Measurements from ENCODE around the gene AJAP1.

The AJAP1 gene

DNA sequence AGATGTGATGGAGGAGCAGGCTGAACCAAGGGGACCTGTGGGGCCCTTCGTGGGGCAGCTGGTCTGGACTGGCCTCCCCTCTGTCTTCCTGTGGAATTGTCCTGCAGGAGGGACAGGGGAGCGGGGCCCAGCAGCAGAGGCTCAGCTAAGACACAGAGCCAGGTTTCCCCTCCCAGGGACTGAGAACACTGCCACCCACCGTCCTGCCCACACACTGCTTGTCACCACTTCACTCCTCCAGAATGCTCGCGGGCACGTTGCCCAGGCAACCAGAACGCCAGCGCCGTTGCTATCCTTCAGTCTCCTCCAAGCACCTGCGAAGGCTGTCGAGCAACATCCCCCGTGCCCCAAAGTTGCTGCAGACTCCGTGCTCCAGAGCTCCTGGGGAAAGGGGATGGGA, 46.4 kb downstream of the AJAP1 start:
- DNase-seq (ENCODE audit: low read depth, low spot score) = no peak

DNA sequence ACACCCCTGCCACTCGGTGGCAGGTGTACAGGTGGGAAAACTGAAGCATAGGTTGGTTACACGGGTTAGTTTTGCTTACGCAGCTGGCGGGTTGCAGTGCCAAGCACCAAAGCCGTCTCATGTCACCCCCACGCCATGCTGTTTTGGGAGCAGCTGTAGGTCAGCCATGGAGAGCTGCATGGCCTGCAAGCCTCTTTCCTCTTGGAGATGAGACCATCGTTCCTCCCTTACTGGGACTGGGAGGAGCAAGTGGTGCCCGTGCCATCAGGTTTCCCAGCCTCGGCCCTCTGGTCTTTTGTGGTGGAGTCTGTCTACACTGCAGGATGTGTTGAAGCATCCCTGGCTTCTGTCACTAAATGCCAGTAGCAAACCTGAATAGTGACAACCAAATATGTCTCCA, 46.9 kb downstream of the AJAP1 start:
- no peak for DNase-seq (ENCODE audit: low read depth, low spot score)

DNA sequence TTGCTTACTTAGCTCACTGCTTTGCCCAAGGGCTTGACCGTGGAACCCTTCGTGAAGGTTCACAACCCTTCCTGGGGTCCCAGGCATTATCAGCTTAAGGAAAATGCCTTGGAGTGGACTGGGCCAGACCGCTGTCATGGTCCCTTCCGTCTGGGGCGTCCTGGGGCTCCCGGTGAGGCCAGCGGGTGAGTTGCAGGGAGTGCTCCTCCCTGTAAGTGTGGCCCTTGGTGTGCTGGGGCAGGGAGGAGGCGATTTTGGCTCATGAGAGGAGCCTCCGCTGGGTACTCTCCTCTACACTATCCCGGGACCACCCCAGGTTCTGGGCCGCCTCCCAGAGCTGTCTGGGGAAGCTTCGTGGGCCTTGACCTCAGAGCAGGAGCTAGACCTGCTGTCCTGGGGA, 48.1 kb downstream of the AJAP1 start:
- DNase-seq (ENCODE audit: low read depth, low spot score) = no peak

DNA sequence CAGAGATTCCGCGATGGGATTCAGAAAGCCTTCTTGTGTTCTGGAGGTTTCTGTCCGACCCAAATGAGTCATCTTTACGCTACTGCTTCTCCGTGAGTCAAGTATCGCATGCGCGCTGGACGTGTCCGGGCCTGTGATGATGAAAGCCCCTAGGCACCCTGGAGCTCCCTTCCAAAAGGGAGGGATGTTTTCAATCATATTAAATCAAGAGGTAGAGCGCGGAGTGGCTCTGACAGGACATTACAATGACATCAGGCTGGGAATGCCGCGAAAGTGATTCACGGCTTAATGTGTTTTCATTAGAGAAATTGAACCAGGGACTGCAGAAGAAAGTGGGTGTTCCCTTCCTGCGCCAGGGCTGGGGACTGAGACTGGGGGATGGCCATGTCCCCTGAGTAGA, 48.5 kb downstream of the AJAP1 start:
- DNase-seq (ENCODE audit: low read depth, low spot score) = no peak

DNA sequence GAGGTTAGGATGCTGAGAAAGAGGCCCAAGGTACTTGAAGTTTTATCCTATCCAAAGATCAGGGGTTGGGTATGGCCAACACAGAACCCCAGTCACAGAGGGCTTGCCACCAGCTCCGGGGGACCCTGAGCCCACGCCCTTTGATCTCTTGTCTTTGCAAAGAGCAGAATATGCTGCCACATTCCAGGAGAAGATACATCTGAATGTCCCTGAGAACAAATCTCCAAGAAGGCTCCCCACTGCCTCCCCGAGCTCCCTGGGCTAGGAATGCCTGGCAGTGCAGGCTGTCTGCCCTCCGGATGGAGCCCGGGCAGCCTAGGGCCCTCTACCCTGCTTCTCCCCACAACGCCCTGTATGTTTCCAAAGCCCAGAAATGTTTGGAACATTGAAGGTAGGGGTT, 49.2 kb downstream of the AJAP1 start:
- DNase-seq (ENCODE audit: low read depth, low spot score) = no peak

DNA sequence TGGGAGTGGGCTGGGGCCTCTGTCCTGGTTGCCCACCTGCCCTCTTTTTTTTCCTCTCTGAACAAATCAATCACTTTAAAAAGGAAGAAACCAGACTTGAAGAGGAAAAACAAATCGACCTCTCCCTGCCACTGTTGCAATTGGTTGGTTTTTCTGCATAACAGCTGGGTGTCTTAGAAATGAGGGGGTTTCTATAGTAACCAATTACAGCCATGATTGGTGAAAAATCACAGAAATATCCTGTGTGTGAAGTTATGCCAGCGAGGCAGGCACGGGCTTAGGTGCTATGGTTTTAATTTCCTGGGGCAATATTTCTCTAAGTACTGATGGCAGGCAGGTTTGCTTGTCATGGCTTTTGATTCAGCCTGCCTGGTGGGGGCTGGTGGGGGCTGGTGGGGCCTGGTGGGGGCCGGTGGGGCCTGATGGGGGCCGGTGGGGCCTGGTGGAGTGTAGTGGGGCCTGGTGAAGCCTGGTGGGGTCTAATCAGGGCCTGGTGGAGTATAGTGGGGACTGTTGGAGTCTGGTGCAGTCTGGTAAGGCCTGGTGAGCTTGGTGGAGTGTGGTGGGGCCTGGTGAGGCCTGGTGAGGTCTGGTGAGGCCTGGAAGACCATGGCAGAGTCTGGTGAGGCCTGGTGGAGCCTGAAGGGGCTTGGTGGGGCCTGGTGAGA, 54.6 kb downstream of the AJAP1 start:
- DNase-seq (ENCODE audit: low read depth, low spot score) = no peak

DNA sequence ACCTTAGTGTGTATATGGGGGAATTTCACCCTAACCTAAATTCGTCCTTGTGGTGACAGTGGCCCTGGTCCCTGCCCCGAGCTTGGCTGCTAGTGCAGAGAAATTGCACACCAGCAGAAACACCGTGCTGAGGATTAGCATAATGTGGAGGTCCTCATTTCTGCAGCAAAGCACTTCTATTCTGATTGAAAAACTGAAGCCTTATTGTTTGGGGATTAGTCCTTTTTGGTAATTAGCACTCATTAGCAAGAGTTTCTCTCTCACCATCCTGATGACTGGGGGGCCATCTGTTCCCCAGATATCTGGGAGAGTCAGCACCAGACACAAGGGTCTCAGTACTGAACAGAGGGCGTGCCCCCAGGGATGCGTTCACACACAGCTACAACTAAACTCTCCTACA, 55.2 kb downstream of the AJAP1 start:
- DNase-seq (ENCODE audit: low read depth, low spot score) = no peak

DNA sequence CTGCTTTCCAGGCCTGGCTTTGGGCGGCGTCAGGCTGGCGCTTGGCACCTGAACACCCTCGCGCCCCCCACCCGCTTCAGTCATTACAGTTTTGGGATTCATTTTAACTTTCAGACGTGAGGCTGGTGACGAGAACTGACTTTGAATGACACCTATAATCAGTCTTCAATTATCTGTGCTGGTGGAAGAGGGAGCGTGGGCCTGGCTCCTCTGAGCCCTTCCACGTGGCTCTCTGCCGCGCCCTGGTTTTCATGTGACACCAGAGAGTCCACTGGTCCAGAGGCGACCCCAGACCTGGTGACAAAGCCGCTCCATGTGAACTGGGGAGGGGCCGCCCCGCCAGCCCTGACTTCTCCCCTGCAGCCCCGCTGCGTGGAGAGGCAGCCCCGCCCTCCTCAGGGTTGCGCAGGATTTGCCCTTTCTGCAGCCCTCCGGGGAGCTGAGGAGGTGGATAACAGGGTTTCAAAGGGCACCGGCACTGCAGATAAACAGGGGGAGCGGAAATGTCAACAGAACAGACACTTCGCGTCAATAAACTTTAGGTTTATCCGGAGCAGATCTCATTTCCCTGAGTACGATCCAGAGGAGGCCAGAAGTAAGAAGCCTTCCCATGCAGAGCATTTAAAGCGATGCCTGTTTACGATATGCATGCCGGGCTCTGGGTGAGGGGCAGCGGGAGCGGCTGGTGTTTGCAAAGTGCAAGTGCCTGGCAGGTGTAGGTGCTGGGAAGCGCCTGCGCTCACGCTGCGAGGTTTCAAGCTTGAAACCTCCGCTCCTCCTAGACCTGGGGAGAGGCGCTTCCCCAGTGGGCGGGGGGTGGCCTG, 56.4 kb downstream of the AJAP1 start:
- DNase-seq (ENCODE audit: low read depth, low spot score) = no peak

DNA sequence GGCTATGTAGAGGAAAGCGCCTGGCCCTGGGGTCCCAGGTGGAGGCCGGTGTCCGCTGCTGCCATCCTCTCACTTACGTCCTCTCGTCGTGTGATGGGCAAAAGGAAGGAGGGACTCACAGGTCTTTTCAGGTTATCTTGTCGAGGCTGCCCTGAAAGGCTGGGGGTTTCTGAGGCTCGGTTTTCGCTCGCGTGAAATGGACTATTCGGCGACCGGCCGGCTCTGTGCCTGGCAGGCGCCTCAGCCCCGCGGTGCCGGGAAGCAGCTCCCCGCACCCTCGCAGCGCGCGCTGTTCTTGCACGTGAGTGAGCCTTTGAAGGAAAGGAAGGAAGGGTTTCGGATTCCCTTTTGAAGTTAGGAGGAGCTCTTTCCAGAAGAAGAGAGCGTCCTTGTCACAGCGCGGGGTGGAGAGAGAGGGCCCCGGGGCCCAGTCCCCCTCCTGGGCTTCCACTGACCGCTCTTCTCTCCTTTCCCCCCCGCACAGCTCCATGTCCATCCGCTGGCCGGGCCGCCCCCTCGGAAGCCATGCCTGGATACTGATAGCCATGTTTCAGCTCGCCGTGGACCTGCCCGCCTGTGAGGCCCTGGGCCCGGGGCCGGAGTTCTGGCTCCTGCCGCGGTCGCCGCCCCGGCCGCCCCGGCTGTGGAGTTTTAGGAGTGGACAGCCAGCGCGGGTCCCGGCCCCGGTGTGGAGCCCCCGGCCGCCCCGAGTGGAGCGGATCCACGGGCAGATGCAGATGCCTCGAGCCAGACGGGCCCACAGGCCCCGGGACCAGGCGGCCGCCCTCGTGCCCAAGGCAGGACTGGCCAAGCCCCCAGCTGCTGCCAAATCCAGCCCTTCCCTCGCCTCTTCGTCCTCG, 57.2 kb downstream of the AJAP1 start:
- DNase-seq (ENCODE audit: low read depth, low spot score) = no peak

DNA sequence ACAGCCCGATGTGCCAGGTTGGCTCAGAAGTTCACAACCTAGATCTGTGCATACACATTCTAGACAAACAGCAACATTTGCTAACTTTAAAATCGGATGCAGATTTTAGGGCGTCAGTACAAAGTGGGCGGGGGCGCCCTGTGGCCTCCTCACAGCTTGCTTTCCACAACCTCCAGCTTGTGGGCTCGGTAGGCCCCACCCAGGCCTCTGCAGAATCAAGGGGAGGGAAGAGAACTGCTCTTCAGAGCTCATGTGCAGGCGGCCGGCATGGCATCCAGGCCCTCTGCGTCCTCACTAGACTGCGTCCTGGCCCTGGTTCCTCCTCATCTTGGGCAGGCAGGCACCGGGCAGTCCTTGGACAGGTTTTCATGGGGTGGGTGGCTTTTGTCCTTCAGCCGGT, 59.3 kb downstream of the AJAP1 start:
- DNase-seq (ENCODE audit: low read depth, low spot score) = no peak

DNA sequence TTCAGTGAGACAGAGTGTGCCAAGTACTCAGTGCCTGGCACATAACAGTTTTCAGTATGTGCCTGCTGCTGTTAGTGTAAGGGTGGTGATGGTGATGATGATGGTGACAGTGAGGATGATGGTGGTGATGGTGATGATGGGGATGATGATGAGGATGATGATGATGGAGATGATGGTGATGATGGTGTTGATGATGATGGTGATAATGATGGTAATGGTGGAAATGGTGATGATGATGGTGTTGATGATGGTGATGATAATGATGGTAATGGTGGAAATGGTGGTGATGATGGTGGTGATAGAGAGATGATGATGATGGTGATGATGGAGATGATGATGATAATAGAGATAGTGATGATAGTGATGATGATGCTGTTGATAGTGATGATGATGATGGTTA, 62.0 kb downstream of the AJAP1 start:
- DNase-seq (ENCODE audit: low read depth, low spot score) = no peak

DNA sequence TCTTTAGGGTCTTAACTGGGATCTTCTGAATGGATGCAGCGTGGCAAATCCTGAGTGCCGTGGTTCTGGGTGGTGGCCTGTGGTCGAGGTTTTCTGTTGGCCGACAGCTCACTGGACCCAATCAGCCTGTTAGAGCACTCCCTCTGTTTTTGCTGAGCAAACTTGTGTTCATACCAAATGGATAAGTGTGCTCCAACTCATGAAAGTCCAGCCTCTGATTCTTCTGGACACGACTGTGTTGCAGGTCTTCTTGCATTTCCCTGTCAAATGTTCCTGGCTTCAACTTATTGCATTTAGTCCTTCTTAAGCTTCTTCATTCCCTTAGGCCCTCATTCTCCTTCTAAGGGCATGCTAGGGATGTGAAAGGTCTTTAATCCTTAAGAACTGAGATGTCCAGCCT, 63.7 kb downstream of the AJAP1 start:
- no peak for DNase-seq (ENCODE audit: low read depth, low spot score)

DNA sequence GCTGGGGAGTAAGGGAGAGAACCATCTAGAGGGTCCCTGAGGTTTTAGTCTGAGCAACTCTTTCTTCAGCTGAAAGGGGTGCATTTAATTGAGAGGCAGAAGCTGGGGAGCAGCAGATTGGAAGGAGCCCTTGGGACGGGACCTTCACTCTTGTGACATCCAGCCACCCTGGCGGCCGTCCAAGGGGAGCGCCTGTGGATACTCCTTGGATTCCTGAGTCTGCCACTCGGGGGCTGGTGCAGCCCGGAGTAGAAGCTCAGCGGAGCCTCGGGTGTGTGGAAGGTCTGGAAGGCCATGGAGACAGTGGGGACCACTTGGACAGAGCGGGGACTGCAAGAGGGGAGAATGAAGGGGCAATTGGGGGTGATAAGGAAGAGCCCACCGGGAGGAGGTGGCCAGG, 68.7 kb downstream of the AJAP1 start:
- DNase-seq (ENCODE audit: low read depth, low spot score) = no peak

DNA sequence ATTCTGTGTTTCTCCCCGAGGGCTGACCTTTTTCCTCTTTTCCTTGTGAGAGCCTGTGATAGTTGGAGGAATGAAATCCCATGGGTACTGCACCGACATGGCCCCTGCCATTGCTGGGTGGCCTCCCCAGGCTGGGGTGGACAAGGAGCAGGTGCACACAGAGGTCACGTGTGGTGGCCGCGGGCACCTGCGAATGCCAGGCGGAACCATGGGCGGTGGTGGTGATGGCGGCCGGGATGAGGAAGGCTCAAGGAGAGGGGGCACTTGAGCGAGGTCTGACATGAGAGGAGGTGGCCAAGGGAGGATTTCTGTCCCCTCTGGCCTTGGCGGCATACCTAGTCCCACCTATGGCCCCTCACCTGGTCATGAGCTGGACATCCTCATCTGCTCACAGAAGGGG, 69.6 kb downstream of the AJAP1 start:
- no peak for DNase-seq (ENCODE audit: low read depth, low spot score)

DNA sequence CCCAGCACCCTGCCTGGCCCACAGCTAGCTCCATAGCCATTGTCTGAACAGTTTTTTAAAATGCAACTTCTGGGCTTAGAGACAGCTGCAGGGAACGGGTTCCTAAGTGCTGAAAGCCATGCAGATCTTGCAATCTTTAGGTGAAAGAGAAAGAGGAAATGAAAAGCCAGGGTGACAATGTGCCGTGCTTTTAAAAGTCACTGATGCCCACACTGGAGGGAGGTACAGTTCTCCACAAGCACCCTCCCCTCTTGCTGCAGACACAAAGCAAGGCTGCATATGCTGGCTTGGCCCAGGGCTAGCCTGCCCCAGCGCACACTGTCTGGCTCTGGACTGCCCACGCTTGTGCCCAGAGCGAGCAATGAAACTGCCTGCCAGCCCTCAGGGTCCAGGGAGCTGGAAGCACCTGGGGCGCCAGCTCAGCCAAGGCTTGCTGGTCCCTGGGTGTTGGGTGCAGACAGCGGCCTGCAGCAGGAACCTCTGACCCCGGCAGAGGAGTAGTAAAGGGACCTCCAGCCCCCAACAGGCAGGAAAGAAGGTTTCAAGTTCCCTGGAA, 70.4 kb downstream of the AJAP1 start:
- no peak for DNase-seq (ENCODE audit: low read depth, low spot score)

DNA sequence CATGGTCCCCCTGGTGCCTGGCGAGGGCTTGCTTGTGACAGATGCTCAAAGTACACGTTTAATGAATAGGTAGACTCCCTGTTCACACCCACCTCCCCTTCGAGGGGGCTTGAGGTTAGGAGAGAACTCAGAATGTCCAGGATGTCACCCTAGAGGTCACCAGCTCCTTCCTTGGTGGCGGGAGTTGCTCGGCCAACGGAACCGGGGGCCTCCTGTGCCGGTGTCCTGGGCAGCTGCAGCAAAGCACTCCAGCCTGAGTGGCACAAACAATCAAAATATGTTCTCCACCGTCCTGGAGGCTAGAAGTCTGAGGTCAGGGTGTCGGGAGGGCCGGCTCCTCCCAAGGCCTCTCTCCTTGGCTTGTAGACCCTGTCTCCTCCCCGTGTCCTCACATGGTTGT, 71.0 kb downstream of the AJAP1 start:
- DNase-seq (ENCODE audit: low read depth, low spot score) = no peak

DNA sequence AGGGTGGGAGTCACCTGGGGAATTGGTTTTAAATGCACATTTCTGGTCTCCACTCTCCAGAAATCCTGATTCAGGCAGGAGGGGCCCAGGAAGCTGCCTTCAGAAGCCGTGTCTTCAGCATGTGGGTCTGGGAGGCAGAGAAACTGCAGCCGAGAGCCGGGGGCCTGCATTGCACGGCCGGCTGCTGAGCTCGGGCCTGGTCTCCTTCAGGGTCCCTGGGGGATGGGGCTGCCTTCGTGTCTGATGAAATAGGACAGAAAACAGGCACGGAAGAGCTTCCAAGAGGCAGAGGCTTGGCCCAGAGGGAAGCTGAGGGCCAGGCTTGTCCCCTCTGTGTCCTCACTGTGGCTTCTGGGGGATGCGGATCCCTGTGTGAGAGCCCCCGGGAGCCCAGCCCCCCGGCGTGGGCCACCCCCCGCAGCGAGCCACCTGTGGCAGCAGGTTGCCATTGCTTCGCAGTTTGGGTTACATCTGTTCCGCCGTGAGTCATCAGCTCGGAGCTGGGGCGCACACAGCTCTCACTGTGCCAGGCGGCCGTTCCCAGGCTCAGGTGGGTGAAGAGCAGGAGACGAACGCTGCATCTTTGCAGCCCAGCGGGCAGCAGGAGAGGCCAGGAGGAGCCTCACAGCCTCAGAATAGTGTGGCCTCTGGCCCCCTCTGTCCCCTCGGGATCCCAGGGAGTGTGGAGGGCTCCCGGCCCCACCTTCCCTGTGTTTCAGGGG, 72.4 kb downstream of the AJAP1 start:
- DNase-seq (ENCODE audit: low read depth, low spot score) = no peak

DNA sequence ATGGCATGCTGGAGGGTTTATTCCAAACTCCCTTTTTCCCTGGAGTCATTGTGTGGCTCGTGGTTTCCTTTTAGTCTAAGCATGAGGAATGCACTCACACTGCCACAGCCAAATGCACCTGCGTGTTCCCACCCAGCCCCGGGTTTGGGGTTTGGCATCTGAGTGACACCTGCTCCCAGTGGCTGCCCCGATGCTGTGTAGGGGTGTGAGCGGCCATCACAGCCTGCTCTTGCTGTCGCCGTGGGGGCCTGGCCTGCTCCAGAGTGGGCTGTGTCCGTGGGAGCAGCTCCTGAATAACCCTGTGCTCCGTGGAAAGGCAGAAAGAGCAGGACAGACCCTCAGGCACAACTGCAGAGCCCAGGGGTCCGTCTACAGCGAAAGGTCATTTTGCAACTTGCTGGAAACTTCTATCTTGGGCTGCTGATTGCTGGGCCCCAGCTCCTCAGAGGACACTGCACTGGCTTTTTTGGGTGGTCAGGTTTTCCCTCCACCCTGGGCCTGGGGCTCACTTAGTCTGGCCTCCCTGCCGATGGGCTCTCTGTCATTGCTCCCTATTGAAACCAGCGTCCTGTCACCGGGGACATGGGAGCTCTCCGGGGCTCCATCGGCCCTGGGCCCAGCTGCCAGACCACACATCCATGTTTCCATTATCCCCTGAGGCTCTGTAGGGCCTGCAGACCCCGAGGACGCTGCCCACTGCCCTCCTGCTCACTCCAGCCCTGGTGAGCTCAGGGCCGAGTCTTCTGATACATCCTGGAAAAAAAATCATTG, 74.1 kb downstream of the AJAP1 start:
- DNase-seq (ENCODE audit: low read depth, low spot score) = no peak

DNA sequence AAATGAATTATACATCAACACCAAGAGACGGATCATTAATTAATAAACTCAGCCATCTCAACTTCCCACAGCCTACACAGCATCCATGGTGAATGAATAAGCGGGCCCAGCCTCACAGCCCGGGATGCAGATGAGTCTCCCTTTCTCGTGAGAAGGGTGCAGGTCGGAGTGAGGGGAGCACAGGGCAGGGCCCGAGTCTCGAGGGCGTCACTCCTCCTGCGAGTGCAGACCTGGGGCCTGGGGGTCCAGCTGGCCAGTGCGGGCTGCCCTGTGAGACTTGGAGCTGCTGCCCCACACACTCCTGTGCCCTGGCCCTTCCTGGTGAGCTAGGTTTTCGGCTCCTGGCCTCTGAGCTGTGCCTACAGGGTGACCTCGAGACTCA, 74.7 kb downstream of the AJAP1 start:
- no peak for DNase-seq (ENCODE audit: low read depth, low spot score)

DNA sequence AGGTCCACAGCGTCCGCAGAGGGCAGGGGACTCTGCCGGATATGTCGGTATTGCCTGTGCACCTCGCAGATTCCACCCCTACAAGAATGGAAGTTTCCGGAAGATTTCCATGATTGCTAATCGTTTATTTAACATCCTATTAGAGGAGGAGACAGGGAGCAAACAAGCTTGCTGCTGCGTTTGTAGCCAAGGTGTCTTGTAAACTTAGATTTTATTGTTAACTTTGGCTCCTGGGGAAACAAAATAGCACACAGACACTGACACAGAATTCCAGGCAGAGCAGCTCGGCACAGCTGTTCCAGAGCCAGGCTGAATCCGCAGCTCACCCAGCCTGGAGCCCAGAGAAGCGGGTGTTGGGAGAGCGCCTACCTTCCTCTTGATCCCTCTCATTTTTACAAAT, 75.7 kb downstream of the AJAP1 start:
- no peak for DNase-seq (ENCODE audit: low read depth, low spot score)

Data from activated naive CD8-positive, alpha-beta T cell treated with anti-CD3 and anti-CD28 coated beads, Interleukin-2, amount 50 U/mL, for 16 hours (primary cell).